HL-60 (cell line): ENCODE measurements around the gene SKA3.
A peak's percentile ranks its signal among the peaks of the same experiment; 100 is the strongest.
"Not testable (repeated sequence)": the region's sequence is repeated elsewhere in the genome, so short reads cannot be mapped to it uniquely, and the experiment has no call there.

Experiments
- DNase-seq, 2 experiments: peaks; one replicate each; pipeline ENCODE4 v3.0.0-alpha.2; 2010 to 2020; ENCODE audit warnings: low read depth in 1 of 2, low spot score in 1 of 2
- H3K27ac ChIP-seq: fragments of 250-450 bp; sonication (Bioruptor Pico); replicated peaks from 2 replicates; pipeline ENCODE4 v1.5.1; 2020; ENCODE audit warnings: mild to moderate bottlenecking, moderate library complexity
- H3K27me3 ChIP-seq: fragments of 250-450 bp; sonication (Bioruptor Pico); 2 replicates; pipeline ENCODE4 v1.5.1; 2021; ENCODE audit warnings: mild to moderate bottlenecking, moderate library complexity; ENCODE audit not compliant: insufficient read depth, poor library complexity, severe bottlenecking
- H3K4me3 ChIP-seq: replicated peaks from 2 replicates; pipeline ENCODE4 v1.5.1; 2011; ENCODE audit warnings: mild to moderate bottlenecking, control low read depth, low read length; ENCODE audit not compliant: insufficient read depth
- GABPA ChIP-seq: IDR thresholded peaks from 2 replicates; pipeline ENCODE4 v1.6.1; 2012; ENCODE audit warnings: low read depth
- POLR2AphosphoS5 ChIP-seq: IDR thresholded peaks from 2 replicates; pipeline ENCODE4 v1.6.1; 2012; ENCODE audit warnings: low read depth
- SPI1 ChIP-seq: IDR thresholded peaks from 2 replicates; pipeline ENCODE4 v1.6.1; 2012; ENCODE audit warnings: low read depth, mild to moderate bottlenecking, borderline replicate concordance
- TF ChIP-seq, protein P1 (sequence below): IDR thresholded peaks from 2 replicates; pipeline ENCODE4 v1.6.1; 2012; ENCODE audit warnings: low read depth; ENCODE audit not compliant: insufficient replicate concordance
- TF ChIP-seq, protein P2 (sequence below): IDR thresholded peaks from one replicate; pipeline ENCODE4 v1.5.1; 2011; ENCODE audit warnings: low read length, control low read depth, inconsistent platforms; ENCODE audit not compliant: insufficient read depth

The SKA3 gene

DNA sequence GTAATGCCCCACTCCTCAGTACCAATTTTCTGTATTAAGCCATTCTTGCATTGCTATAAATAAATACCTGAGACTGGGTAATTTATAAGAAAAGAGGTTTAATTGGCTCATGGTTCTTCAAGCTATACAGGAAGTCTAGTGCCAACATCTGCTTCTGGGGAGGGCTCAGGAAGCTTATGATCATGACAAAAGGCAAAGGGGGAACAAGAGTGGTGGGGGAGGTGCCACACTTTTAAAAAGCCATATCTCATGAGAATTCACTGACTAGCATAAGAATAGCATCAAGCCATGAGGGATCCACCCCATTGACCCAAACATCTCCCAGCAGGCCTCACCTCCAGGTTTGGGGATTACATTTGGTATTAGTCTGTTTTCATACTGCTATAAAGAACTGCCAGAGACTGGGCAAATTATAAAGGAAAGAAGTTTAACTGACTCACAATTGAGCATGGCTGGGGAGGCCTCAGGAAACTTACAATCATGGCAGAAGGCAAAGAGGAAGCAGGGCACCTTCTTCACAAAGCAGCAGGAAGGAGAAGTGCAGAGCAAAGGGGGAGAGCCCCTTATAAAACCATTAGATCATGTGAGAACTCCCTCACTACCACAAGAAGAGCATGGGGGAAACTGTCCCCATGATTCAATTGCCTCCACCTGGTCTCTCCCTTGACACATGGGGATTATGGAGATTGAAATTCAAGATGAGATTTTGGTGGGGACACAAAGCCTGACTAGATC is 25.3 kb upstream of the SKA3 start:
- not testable (repeated sequence) for H3K4me3 ChIP-seq, DNase-seq, H3K27ac ChIP-seq, H3K27me3 ChIP-seq
- peak; percentile 52; the same call in 1 of the 2 replicates for TF ChIP-seq SPI1

DNA sequence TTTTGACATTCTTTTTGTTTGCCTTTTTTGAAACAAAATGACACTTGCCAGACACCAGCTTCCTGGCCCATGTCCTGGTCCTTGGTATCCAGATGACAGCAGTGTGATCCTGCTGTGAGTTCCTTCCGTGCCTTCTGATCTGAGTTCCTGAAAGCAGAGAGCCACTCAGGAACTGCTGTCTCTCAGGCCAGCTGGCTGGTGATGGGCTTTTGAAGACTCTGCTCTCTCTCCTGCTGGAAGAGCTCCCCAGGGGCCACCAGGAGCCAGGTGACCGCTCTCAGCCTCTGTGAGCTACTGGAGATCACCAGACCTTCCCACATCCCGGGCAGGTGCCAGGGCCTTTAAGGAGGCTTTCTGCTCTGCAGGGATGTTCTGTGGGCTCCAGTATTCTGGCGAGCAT is 22.0 kb upstream of the SKA3 start:
- H3K27me3 ChIP-seq, DNase-seq, H3K27ac ChIP-seq, H3K4me3 ChIP-seq: not testable (repeated sequence)

DNA sequence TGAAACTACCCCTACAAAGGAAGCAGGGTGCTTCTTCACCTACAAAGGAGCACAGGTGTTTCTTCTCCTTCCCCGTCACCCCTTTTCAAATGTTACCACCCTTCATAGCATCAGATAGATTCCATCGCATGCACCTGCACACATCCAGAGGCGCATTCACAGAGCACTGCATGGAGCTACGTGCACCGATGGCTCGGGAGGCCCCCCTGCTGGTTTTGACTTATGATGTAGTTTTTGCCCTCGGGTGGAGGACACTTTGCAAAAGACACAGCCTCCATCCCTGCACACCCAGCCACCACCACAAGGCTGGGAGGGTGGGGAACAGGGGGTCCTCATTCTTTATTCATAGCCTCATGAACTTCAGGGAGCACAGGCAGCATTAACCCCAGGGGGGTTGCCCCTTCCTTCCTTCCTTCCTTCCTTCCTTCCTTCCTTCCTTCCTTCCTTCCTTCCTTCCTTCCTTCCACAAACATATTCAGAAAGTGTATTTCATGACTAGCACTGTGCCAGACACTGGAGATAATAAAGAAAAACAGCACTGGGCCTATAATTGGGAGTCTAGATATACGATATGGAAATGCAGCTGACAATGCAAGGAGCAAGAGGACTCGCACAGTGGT is 21.4 kb upstream of the SKA3 start:
- not testable (repeated sequence) for H3K27ac ChIP-seq, H3K4me3 ChIP-seq, H3K27me3 ChIP-seq, DNase-seq

DNA sequence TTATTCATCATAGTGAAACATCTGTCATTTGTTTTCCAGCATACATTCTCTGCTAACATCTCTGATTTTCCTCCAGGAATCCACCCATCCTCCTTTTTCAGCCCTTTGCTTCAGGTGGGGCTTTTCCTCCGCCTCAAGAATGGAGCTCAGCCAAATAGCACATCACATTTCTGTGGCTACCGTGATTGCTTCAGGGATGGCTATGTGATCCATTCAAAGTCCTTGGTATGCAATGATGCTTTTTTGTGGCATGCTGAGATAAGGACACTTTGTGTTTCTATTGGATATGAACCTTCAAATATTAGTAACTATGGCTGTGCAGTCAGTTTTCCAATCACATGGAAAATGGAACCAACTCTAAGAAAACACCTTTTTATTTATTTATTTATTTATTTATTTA is 18.4 kb upstream of the SKA3 start:
- H3K4me3 ChIP-seq, H3K27ac ChIP-seq, DNase-seq, H3K27me3 ChIP-seq: not testable (repeated sequence)

DNA sequence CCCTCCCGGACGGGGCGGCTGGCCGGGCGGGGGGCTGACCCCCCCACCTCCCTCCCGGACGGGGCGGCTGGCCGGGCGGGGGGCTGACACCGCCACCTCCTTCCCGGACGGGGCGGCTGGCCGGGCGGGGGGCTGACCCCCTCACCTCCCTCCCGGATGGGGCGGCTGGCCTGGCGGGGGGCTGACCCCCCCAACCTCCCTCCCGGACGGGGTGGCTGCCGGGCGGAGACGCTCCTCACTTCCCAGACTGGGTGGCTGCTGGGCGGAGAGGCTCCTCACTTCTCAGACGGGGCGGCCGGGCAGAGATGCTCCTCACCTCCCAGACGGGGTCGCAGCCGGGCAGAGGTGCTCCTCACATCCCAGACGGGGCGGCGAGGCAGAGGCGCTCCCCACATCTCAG is 10.1 kb upstream of the SKA3 start:
- not testable (repeated sequence) for H3K27me3 ChIP-seq, DNase-seq, H3K27ac ChIP-seq, H3K4me3 ChIP-seq

DNA sequence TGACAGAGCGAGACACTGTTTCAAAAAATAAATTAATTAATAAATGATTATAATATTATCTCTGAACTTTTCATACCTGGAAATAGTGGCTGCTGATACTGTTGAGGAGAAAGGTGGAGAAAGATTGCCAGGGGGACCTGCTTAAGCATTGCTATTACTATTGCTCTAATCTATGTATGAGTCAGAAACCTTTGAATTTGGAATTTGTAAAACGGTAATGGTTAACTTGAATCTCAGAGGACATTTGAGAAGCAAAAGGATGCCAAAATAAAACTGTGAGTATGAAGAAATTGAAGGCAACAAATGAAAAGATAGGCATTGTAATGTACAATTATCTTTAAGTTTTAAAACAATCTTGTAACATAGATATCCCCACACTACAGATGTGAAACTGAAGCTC is 5.3 kb upstream of the SKA3 start:
- Histone ChIP-seq H3K27me3 (no peaks in the 10 kb centered on the region), H3K4me3 (no peak overlapping the region), H3K27ac (no peak overlapping the region)
- DNase-seq, result no peak
- TF ChIP-seq SPI1 (no peak), POLR2AphosphoS5 (no peak), GABPA (no peak)
- TF ChIP-seq, protein P1, sequence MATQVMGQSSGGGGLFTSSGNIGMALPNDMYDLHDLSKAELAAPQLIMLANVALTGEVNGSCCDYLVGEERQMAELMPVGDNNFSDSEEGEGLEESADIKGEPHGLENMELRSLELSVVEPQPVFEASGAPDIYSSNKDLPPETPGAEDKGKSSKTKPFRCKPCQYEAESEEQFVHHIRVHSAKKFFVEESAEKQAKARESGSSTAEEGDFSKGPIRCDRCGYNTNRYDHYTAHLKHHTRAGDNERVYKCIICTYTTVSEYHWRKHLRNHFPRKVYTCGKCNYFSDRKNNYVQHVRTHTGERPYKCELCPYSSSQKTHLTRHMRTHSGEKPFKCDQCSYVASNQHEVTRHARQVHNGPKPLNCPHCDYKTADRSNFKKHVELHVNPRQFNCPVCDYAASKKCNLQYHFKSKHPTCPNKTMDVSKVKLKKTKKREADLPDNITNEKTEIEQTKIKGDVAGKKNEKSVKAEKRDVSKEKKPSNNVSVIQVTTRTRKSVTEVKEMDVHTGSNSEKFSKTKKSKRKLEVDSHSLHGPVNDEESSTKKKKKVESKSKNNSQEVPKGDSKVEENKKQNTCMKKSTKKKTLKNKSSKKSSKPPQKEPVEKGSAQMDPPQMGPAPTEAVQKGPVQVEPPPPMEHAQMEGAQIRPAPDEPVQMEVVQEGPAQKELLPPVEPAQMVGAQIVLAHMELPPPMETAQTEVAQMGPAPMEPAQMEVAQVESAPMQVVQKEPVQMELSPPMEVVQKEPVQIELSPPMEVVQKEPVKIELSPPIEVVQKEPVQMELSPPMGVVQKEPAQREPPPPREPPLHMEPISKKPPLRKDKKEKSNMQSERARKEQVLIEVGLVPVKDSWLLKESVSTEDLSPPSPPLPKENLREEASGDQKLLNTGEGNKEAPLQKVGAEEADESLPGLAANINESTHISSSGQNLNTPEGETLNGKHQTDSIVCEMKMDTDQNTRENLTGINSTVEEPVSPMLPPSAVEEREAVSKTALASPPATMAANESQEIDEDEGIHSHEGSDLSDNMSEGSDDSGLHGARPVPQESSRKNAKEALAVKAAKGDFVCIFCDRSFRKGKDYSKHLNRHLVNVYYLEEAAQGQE, result no peak
- TF ChIP-seq, protein P2, sequence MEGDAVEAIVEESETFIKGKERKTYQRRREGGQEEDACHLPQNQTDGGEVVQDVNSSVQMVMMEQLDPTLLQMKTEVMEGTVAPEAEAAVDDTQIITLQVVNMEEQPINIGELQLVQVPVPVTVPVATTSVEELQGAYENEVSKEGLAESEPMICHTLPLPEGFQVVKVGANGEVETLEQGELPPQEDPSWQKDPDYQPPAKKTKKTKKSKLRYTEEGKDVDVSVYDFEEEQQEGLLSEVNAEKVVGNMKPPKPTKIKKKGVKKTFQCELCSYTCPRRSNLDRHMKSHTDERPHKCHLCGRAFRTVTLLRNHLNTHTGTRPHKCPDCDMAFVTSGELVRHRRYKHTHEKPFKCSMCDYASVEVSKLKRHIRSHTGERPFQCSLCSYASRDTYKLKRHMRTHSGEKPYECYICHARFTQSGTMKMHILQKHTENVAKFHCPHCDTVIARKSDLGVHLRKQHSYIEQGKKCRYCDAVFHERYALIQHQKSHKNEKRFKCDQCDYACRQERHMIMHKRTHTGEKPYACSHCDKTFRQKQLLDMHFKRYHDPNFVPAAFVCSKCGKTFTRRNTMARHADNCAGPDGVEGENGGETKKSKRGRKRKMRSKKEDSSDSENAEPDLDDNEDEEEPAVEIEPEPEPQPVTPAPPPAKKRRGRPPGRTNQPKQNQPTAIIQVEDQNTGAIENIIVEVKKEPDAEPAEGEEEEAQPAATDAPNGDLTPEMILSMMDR, result no peak

DNA sequence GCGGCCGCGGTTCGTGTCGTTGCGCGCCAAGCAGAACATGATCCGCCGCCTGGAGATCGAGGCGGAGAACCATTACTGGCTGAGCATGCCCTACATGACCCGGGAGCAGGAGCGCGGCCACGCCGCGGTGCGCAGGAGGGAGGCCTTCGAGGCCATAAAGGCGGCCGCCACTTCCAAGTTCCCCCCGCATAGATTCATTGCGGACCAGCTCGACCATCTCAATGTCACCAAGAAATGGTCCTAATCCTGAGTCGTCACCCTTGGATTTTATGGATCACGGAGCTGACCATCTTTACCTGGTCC is 581 bp upstream of the SKA3 start:
- Histone ChIP-seq H3K27ac (peak overlapping the region; percentile 96), H3K27me3 (no peaks in the 10 kb centered on the region), H3K4me3 (peak overlapping the region; percentile 91)
- no peak for TF ChIP-seq SPI1
- TF ChIP-seq, protein P1, result no peak
- TF ChIP-seq, protein P2, result no peak
- no peak for TF ChIP-seq GABPA
- no peak for TF ChIP-seq POLR2AphosphoS5
- DNase-seq, result no peak
